Spleen (tissue), 7 donors: ENCODE data around the gene DUSP15.

ENCODE experiments used
- POLR2A ChIP-seq, 3 donors: fragments of 450-650 bp; IDR thresholded peaks; one replicate each; pipeline ENCODE4 v1.5.1; 2017; ENCODE audit warnings: antibody characterized with exemption in 3 of 3, mild to moderate bottlenecking in 1 of 3
- POLR2AphosphoS5 ChIP-seq, 3 donors: sonication (generic); formaldehyde crosslinking; IDR thresholded peaks; one replicate each; pipeline ENCODE4 v1.5.1; 2017; ENCODE audit warnings: antibody characterized with exemption in 3 of 3
- TF ChIP-seq, protein P1 (sequence below), 11 experiments: fragments of 200-600 bp in 7 of 11; fragments of 450-650 bp in 4 of 11; sonication (generic) in 4 of 11; IDR thresholded peaks in 8 of 11; conservative IDR thresholded peaks in 3 of 11; 1 replicate in 7 of 11; 2 replicates in 4 of 11; pipeline versions ENCODE4 v1.4.0 to v1.8.0; 2016 to 2021; ENCODE audit warnings: antibody characterized with exemption in 11 of 11, inconsistent platforms in 4 of 11, mild to moderate bottlenecking in 1 of 11
- donor health status: DM: no; HTN: no; CAD: no; lungs with moderate emphysema.
- donor health status: DM: no; HTN: no; CAD: no.
- donor health status: DM: no; HTN: no; CAD: no.

DNA sequence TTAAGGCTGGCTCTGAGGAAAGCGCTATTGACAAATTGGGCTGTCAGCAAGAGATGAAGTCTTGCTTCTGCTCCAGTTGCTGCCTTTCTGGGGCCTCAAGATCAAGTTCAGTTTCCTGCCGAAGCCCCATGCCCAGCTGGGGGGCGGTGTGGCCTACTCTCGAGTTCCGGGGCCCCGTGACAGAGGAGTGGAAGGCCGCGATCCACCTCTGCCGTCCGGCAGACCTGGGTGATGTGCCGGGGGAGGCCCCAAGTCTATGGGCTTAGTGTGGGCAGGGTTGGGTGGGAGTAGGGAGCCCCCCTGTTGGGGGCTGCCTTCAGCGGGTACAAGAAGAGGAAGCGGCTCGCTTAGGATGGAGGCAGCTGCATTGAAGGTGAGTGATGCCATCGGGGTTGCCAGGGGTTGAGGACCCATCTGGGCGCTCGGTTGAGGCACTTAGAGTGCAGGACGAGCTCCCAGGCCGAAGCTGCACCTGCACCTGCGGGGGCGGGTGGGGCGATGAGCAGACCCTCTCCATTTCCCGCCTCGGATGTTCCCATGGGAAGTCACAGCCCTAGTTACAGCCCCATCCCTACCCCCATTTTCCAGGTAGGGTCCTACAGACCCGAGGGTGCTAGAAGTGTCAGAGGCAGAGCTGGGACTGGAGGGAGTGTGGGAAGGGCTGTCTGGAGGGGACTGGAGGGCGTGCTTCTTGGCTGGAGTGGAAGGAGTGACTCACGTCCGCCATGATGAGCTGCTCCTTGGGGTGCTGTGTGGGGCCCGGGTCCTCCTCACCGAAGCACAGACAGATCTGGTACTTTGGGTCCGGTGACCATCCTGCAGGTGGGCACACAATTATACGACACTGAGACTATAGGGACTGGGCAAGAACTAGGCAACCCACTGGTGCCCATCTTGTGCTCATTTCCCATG is 22.0 kb downstream of the DUSP15 start:
- TF ChIP-seq, protein P1, sequence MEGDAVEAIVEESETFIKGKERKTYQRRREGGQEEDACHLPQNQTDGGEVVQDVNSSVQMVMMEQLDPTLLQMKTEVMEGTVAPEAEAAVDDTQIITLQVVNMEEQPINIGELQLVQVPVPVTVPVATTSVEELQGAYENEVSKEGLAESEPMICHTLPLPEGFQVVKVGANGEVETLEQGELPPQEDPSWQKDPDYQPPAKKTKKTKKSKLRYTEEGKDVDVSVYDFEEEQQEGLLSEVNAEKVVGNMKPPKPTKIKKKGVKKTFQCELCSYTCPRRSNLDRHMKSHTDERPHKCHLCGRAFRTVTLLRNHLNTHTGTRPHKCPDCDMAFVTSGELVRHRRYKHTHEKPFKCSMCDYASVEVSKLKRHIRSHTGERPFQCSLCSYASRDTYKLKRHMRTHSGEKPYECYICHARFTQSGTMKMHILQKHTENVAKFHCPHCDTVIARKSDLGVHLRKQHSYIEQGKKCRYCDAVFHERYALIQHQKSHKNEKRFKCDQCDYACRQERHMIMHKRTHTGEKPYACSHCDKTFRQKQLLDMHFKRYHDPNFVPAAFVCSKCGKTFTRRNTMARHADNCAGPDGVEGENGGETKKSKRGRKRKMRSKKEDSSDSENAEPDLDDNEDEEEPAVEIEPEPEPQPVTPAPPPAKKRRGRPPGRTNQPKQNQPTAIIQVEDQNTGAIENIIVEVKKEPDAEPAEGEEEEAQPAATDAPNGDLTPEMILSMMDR (IDR thresholded peaks at IDR 0.05 in 8 of 11, conservative IDR thresholded peaks at IDR 0.05 in 3 of 11), result no peak
- no peak for TF ChIP-seq POLR2A (IDR thresholded peaks at IDR 0.05)
- no peak for TF ChIP-seq POLR2AphosphoS5 (IDR thresholded peaks at IDR 0.05)
